Measurements from ENCODE around the gene SMIM10L1.

The SMIM10L1 gene

DNA sequence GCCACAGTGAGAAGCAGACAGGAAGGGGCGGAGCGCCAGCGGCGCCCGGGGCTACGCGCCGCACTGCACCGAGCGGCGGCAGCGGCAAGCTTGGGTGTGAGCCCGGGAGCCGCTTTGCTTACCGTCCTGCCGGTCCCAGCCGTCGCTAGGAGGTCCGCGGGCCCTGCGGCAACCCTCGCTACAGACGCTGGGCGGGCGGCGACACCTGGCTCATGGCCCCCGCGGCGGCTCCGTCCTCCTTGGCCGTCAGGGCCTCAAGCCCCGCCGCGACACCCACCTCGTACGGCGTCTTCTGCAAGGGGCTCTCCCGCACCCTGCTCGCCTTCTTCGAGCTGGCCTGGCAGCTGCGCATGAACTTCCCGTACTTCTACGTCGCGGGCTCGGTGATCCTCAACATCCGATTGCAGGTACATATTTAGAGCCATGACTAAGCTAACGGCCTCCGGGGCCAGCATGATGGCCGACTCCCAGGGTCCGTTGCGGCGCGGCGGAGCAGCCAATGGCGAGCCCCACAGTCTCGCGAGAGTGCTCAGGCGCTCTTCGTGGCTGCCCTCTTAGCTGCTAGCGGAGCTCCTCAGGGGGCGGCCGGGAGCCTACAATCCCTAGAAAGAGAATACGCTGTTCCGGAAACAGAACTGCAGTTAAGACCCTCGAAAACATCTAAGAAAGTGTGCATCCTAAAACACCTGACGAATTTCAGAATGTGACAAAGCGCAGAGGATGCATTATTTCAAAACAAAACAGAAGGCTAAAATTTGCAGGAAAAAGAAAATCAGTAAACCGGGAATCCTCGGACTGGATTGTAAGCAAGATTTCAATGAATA, at the start of gene SMIM10L1:
TSS of gene SMIM10L1 (plus strand) at position 50 of the 824 bp plus-strand sequence. CDS start at position 213, 163 bp downstream.
- in situ Hi-C loops (cut with HindIII; ENCODE audit: low sequenced_read_pairs) = no loop called here

DNA sequence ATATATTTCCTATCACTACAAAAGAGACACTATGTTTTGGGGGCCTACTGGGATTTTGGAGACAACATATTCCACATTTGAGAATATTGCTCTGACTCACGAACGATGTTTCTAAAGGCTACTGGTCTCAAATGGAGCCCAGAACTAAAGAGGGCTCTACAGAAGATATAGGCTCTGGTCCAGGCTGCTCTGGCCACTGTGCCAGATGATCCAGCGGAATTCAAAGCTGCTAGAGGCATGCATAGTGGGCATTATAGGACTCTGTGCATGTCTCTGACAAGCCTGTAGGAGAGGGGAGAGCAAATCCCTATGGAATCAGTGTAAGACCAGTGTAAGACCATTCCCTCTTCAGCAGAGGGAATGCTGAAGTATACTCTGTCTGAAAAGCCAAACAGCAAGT, 40.6 kb upstream of the SMIM10L1 start:
- in situ Hi-C loops (cut with HindIII; ENCODE audit: low sequenced_read_pairs) = no loop called here

DNA sequence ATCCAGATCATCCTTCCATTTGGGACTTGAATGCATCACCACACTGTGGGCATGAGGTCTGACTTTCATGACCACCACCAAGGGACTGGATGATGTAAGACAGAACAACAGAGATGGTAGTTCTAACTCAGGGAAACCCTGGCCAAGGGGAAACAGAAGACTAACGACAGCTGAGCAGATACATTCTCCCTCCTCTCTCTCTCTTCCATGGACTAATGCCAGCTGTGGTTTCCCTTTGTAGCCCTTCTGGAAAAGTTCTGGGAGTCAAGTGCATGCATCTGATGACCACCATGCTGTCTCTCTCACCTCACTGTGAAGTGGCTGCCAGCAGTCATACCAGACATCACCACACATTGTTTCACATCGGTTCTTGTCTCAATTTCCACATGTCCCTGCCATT, 40.0 kb upstream of the SMIM10L1 start:
- in situ Hi-C loops (cut with HindIII; ENCODE audit: low sequenced_read_pairs) = no loop called here

GRCh38 chr12:11133162-11133561, 37.8 kb upstream of the SMIM10L1 start:
- in situ Hi-C loops (cut with HindIII; ENCODE audit: low sequenced_read_pairs) = no loop called here

DNA sequence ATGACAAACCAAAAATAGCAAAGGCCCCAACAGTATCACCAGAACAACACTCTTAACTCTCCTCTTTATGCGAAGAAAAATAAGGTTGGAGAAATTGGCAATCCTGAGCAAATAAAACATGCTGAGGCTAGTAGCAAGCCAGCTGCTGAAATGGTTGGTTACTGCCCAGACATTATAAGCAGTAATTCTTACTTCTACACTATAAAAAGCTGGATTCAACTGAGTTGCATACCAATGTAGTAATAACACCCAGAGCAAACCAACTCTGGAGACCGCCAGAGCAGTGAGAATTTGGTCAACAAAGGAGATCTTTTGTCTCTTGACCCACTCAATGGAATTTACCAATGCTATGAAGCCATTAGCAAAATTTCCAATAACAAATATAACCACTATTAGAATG, 37.2 kb upstream of the SMIM10L1 start:
- in situ Hi-C loops (cut with HindIII; ENCODE audit: low sequenced_read_pairs) = no loop called here

- in situ Hi-C loops (cut with HindIII; ENCODE audit: low sequenced_read_pairs) = no loop called here
Observed at GRCh38 chr12:11134305-11134704, 36.7 kb upstream of the SMIM10L1 start, which contains the start of gene TAS2R30. TSS of gene TAS2R30 (minus strand) at chr12:11134644. CDS start at chr12:11134244, 400 bp downstream.

GRCh38 chr12:11136075-11136474, 34.9 kb upstream of the SMIM10L1 start:
- in situ Hi-C loops (cut with HindIII; ENCODE audit: low sequenced_read_pairs) = no loop called here

DNA sequence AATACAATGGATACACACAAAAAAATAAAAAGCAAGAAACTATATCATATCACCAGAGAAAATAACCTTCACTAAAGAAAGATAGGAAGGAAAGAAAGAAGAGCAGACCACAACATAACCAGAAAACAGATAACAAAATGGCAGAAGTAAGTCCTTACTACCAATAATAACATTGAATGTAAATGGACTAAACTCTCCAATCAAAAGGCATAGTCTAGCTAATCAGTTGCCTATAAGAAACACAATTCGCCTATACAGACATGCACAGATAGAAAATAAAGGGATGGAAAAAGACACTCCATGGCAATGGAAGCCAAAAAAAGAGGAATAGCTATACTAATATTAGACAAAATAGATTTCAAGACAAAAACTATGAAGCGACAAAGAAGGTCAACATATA, 27.6 kb upstream of the SMIM10L1 start:
- in situ Hi-C loops (cut with HindIII; ENCODE audit: low sequenced_read_pairs) = no loop called here

DNA sequence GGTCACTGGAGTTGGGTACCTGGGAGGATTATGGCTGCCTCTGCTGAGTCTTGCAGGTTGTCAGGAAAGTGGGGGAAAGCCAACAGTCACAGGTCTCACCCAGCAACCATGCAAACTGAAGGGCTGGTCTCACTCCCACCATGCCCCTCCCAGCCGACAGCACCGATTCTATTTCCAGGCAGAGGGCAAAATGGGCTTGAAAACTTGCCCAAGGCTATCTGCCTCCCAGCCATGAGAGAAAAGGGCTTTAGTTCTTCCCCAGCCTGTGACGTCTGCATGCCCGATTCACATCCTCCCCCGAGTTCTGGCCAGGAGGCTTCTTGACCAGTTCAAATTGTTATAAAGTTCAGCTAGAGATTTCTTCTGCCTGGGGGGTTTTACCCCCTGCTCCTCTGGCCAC, 26.7 kb upstream of the SMIM10L1 start:
- in situ Hi-C loops (cut with HindIII; ENCODE audit: low sequenced_read_pairs) = no loop called here

GRCh38 chr12:11147420-11147819, 23.6 kb upstream of the SMIM10L1 start:
- in situ Hi-C loops (cut with HindIII; ENCODE audit: low sequenced_read_pairs) = no loop called here

DNA sequence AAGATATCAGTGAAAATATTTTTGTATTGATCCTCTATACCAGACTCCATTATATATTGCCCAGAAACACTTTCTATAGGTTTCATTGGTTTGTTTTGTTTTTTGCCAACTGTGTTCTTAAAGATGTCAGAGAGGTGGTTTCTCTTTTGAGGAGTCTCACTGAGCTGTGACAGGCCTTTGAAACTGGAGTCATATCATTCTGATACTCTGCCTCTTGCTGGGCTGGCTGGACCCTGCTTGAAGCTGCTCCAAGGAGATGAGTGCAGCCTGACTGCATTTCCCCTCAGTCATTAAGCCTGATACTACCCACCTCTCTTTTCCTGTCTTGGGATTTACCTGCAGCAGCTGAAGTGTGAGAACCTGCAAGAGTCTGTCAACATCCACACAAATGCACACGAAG, 20.2 kb upstream of the SMIM10L1 start:
- in situ Hi-C loops (cut with HindIII; ENCODE audit: low sequenced_read_pairs) = no loop called here

- in situ Hi-C loops (cut with HindIII; ENCODE audit: low sequenced_read_pairs) = no loop called here
Observed at GRCh38 chr12:11152725-11153124, 18.3 kb upstream of the SMIM10L1 start.

GRCh38 chr12:11154400-11154925, 16.5 kb upstream of the SMIM10L1 start:
- in situ Hi-C loops (cut with HindIII; ENCODE audit: low sequenced_read_pairs) = no loop called here

DNA sequence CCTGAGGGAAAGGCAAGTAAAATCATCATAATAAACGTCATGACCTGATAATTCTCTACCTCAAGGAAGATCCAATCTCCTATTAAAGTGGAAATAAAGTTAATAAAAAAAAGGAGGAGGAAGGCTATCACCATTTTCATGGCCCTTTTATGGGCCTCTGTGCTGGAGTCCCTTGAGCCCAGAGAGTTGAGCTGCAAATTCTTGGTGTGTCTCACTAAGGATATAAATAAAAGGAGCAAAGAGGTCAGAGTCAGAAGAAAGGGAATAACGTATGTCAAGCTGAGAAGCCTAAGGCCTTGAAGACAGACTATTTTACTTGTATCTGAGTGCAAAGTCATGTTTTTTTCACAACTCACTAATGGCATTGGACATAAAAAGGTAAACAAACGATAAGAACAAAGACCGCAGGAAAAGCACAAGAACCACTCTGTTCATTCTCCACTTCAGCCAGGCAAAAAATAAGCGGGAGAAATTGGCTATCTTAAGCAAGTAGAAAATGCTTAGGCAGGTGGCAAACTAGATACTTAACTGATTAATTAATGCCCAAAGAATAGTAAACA, 12.0 kb upstream of the SMIM10L1 start:
- in situ Hi-C loops (cut with HindIII; ENCODE audit: low sequenced_read_pairs) = no loop called here

DNA sequence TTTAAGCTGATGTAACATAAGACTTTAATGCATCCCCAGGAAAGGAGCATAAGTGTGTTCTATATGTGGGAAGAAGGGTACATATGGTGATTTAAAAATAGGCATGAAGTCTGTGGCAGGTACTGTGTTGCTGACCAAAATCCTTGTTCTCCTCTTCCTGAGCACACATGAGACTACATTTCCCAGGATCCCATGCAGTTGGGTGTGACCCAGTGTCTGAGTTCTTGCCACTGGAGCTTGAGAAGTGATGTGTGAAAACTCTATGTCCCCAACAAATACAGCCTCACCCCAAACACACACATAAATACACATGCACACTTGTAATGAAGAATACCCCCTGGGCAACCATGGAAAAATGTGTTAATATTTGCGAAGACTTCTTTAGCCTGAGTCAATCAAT, 8.5 kb upstream of the SMIM10L1 start:
- in situ Hi-C loops (cut with HindIII; ENCODE audit: low sequenced_read_pairs) = no loop called here

GRCh38 chr12:11164384-11164783, 6.6 kb upstream of the SMIM10L1 start:
- in situ Hi-C loops (cut with HindIII; ENCODE audit: low sequenced_read_pairs) = no loop called here

GRCh38 chr12:11166300-11166699, 4.7 kb upstream of the SMIM10L1 start:
- in situ Hi-C loops (cut with HindIII; ENCODE audit: low sequenced_read_pairs) = no loop called here

DNA sequence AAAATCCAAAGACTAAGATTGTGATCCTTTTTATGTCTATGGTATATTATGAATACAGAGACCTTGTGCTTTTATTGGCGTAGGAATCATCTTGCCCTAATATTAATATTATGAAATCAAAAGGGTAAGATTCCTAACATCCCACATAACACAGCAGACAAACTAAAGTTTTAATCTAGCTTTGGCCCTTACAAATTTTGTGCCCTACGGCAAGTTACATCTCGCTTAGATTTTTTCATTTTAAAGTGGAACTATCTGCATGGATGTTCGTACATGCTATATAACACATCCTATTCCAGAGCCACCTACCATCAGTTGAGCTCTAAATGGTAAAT, 217 bp upstream of the SMIM10L1 start:
- in situ Hi-C loops (cut with HindIII; ENCODE audit: low sequenced_read_pairs) = no loop called here

DNA sequence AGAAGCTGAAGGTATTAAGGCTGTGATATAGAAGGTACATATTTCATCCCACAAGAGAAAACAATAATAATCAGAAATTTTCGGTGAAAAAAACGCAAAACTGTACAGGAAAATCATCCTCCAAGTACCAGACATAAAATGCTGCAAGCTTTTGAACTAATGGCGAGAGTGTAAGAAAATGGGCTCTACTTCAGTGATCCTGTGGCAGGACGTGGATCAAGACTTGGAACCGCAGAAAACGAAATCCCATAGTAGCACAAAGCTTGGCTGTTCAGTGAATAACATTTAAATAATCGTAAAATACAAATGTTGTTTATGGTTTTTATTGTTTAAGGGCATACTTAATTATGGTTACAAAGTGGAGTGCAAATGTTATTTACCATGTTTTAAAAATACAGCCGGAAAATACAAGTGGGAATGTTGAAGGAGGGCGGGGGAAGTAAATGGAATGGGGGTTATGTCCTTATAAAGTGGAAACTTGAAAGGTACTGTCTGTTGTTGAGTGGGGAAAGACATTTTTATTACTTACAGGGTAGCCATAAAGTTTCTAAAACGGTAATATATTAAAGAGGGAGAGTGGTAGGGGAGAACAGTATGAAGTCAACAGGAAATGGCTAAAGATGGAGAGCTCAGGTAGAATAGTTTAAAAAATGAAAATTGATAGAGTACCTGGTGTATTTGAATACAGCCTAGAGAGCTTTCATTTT, 1.1 kb downstream of the SMIM10L1 start:
- in situ Hi-C loops (cut with HindIII; ENCODE audit: low sequenced_read_pairs) = no loop called here

DNA sequence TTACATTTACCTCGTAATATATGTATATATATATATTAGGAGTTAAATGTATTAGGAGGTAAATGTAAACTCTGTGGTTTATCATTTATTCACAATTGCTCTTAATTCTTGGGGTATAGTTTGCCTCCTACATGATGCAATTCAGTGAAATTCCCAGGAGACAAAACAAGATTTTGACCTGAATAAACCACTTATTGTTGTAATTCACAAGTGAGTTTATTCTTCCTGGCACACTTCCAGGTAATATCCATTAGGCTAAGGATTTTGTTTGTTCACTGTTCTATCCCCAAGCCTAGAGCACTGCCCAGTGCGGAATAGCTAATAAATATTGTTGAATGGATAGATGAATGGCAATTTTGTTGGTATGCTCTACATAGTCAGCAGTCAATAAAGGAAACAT, 3.0 kb downstream of the SMIM10L1 start:
- in situ Hi-C loops (cut with HindIII; ENCODE audit: low sequenced_read_pairs) = no loop called here

GRCh38 chr12:11178250-11178649, 7.3 kb downstream of the SMIM10L1 start:
- in situ Hi-C loops (cut with HindIII; ENCODE audit: low sequenced_read_pairs) = no loop called here

GRCh38 chr12:11182529-11182928, 11.5 kb downstream of the SMIM10L1 start:
- in situ Hi-C loops (cut with HindIII; ENCODE audit: low sequenced_read_pairs) = no loop called here

Data from endothelial cell of hepatic sinusoid (primary cell).